Measurements from ENCODE around the gene AR.
"Not testable (repeated sequence)": the region's sequence is repeated elsewhere in the genome, so short reads cannot be mapped to it uniquely, and the experiment has no call there.

The AR gene

DNA sequence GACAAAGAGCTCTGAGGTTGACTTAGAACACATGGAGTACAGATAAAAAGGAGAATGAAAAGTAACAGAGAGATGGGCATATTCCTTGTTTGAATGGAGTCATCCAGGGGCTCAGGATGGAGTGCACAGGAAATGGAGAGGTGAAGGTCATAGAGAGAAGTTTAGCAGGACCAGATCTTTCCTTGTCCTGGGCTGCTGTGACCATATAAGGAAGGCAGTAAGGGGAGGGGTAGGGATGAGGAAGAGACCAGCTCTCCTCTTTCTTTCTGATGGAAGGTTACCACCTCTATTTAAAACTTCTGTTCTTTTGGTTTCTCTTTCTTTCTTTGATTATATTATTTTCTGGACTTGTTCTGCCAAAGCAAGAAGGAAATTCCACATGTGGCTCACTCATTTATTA is 27.0 kb downstream of the AR start:
- DNase-seq: no peak

DNA sequence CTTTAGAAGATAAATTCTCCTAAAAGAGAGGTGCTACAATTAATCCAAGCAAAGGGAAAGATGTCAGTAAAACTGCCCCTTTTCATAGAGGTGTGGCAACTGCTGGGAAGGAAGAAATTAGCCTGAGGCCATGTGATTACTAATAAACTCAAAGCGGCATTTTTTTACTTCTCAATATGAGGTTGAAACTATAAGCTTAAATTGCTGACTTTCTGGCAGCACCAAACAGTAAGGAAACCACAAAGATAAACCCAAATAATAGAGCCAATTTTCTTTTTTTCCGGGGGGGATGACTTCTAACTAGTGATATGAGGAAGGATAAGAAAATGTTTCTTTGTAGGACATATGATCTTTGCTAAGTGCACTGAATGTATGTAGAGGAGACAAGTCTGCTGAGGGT is 30.9 kb downstream of the AR start:
- DNase-seq: no peak

DNA sequence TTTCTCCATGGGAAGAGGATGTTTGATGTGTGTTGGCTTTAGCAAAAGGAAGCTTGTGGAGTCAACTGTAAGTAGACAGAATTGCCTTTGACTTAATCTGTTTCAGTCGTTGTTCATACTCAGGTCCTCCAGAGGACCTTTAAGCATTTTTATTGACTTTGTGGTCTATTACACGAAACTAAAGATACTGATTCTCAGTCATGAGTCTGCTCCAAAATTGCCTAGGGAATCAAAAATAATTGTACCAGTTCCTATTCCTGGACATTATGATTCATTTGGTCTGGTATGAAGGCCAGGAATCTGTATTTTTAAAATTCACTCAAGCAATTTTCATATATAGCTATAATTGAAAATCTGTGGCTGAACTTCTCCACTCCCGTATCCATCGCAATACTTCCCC is 38.6 kb downstream of the AR start:
- no peak for DNase-seq

DNA sequence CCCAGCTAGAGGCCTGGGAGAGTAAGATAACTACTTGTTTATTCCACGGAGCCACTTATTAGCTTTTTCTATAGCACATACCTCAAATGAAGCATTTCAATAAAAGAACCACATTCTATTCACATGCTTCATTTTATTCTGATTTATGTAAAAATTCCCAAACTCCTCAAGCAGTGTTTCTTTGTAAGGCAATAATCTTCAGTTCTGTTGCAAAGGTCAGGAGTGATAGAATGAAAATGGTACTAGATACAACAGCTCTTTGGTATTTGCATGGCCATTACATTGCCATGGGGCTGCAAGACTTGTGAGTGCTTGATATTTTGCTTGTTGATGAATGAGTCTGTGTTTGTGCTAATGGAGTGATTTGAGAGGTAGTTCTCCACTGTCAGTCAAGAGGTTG is 39.4 kb downstream of the AR start:
- no peak for DNase-seq

DNA sequence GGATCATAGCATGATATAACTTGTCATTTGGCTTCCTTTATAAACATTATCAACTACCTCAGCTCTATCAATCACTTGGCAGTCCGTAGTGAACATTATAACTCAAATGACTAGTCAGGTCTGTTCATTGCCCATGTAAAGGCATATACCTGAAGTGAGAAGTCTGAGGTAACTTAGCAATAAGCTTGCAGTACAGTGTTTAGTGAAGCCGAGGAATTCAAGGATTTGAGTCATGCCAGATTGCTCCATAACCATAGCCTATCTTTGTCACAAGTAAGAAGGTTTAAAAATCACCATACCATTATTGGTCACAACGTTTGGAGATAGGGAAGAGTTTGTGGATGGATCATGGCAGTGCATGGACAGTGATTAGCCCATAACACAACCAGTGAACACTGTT is 41.6 kb downstream of the AR start:
- DNase-seq: no peak

DNA sequence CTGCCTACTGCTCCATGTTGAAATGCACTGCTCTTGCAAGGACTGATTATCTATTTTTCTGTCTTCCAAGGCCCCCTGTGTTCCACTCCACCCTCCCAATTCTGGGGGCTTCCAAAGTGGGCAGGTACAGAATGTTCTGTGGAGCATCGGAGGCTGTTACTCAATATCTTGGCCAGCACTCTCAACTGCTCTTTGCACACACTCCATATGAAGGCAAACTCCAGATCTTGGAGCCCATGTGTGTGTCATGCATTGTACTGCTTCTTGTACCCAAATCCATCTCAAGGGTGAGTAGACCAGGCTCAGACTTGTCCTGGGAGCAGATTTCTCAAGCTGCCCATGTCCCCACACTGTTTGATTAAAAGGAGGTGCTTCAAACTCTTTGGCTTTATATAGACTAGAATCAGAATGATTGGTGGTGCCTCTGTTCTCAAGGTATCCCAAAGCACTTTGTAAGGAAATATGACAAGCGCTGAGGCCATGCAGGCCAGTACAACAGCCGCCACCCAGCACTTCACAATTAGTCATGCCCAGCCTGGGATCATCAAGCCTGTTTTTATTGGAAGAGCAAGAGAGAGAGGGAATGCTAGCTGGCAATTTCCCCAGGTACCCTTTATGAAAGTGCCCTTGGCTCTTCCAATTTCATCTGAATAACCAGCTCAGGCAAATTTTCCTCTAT is 44.3 kb downstream of the AR start:
- no peak for DNase-seq

DNA sequence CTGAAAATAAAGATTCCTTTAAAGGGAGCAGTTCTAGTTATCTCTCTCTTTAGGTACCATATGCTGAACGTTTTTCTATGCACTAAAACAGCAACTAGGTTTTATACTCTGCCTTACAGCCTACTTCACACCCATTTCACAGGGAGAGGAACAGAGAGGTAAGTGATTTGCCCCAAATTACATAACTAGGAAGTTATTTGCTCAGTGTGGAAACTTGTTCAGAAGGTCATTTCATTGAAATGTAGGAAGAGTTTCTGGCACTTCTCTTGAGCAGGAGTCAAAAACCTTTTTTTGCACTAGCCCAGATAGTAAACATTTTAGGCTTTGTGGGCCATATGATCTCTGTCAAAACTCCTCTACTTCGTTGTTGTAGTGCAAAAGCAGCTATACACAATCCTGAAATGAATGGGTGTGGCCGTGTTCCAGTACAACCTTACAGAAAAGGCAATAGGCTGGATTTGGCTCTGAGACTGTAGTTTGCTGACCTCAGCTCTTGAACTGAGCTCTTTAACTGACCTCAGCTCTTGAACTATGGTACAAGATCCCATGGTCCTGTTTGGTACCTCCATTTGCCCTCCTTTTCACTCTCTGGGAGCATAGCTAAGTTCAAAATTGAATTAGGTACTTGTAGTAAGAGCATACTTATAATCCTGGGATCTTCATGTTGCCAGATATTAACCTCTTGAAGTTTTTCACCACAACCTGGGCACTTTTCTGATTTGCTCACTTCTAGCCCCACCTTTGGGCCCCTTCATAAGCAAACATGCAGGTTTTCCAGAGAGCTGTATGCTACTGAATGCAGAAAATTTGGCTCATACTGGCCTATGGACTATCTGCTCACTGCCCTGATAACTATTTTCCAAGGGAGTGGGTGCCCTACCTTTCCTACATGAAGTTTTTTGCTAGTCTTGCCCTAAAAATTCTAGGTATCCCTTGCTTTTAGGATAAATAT is 53.3 kb downstream of the AR start:
- DNase-seq: no peak

DNA sequence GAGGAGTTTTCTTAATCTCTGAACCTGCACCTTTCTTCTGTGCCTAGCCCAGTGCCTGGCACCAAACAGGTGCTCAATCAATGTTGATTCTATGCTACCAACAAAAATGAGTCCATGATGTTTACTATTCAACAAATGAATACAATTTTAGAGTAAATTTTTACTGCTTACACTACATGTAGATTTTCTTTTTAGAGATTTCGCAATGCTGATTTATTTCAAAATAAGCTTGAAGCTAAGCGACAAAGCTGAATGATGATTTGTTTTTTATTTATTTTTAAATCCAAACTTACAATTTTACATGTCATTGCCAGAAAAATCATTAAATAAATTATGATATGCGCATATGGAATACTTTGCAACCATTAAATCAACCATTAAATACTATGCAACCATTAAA is 55.7 kb downstream of the AR start:
- no peak for DNase-seq

DNA sequence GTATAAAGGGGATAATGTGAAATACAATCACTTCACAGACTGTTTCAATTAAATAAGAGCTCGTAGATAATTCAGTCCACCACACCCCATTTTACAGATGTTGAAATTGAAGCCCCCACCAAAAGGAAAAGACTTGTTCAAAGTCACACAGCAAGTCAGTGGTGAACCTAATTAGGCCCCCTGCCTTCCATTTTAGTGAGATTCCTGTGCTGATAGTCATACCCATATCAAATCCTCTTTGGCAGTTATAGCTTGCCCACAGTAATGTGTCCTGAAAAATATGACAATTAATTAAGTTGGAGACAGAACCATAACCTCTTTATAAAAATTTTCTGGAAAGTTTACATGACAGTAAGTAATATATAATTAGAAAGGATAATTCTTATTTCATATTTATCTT is 58.0 kb downstream of the AR start:
- no peak for DNase-seq

DNA sequence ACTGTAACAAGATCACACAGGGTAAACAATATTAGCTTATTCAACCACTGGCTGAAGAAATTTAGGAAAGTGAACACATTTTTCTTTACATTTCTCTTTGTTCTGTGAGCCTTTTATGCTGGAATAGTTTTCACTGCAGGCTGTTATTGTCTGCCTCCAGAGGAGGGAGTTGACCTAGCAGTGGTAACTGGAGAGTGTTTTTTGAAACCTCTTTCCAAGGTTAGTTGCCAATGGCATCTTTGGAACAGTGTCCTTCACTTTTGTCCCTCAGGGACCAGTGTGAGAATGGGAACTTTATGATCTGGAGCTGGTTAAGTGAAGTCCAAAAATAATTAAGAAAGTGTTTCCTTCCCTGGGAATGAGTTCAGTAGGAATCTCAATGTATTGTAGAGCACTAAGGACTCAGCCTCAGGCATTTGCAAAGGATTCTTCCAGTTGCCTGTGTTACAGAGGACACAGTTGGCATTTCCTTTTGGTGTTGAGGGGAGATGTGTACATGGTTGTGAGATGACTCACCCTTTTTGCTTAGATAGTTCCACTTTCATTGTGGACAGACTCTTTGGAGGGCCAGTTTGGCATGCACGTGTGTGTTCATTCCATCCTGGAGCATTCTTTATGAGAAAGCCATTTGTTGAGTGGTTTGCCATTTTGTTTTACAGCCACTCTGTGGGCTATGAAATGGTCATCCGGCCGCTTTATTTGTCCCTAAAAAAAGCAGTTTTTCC is 61.3 kb downstream of the AR start:
- DNase-seq: no peak

DNA sequence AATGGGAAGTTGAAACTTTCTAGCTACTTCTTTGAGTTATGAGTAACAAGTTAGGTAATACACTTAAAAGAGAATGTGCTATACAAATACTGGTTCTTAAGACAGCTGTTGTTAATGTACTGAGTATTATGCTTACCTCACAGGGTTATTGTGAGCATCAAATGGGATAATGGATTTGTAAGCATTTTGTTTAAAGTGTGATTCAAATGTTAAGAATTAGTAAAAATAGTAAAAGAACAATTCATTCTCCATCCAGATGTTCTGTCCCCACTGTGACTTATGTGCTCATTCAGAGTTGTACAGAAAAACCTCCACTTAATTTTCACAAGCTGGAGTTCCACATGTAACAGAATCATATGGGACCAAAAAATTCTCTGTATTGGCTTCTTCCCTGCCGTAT is 63.6 kb downstream of the AR start:
- no peak for DNase-seq

DNA sequence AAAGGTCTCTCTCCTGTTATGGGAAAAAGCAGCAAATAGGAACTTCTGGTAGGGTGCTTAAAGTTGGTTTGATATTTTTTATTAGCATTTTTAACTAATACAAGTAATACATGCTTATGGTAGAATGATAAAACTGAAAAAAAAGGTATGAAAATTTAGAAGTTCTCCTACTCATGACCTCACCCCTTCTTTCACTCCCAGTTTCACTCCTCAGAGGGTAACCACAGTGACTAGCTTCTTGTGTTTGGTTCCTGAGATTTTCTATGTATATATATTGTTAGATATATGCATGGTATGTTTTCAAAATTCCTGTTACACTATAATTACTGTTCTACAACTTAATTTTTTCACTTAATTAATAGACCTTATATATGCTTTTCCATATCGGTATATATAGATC is 66.5 kb downstream of the AR start:
- DNase-seq: no peak

DNA sequence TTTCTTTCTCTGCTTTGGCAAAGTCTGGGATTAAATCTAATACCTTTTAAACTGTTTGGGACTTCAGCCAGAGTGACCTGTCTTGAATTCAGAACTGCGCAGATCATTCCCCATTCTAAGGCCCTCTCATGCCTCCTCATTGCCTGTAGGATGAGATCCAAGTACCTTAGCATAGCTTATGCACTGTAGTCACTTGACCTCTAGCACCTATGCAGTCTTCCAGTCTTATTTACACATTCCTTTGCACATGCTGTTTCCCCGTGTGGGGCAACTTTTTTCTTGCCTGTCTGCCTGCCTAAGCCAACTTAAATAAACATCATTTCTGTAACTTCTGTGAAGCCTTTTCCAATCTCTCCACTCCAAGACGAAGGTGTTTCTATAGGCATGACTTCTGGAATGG is 68.4 kb downstream of the AR start:
- DNase-seq: no peak

DNA sequence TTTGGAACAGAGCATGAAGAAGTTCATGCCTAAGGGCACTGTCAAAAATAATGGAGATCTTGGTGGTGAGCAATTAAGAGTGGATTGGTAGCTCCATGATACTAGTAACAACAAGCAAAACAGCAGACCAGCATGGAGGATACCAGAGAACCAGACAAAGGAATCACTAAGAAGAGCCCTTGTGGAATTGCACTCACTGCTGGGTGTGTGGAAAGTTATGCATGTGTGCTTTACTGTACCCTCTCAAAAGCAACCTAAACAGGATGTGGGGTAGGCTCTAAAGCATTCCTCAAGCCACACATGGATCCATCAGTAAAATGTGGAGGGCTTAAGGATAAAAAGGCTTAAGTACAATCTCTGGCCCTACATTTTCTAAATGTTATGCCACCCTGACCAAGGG is 69.5 kb downstream of the AR start:
- DNase-seq: no peak

DNA sequence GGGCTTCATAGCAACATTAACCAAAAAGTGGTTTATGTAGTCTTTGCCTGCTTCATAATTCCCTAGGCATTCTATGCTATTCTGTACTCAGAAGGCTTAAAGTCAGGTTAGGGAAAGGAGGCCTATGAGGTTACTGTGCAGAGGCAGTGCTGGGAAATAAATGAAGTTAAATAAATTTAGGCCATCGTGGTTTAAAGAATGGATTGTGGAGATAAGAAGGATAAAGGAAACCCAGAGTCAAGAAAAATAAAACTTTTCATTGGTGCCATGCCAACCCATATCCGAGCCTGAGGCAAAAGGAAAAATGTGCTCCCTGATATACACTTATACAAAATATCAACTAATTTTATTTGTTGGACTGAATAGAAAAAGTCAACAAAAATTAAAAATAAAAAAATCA is 70.2 kb downstream of the AR start:
- no peak for DNase-seq

DNA sequence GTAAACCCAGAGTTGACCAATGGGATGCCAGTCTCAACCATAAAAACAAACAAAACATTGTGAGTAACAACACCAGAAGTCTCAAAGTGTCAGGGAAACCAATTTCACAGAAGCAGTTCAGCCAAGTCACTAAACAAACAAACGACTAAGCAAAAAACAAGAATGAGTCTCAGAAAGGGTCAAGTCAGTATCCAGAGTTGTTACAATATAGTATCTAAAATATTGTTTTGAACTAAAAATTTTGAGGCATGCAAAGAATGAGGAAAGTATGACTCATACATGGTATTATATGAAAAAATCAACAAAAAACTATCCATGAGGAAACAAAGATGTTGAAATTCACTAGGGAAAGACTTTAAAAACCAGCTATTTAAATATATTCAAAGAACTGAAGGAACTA is 70.6 kb downstream of the AR start:
- DNase-seq: no peak

DNA sequence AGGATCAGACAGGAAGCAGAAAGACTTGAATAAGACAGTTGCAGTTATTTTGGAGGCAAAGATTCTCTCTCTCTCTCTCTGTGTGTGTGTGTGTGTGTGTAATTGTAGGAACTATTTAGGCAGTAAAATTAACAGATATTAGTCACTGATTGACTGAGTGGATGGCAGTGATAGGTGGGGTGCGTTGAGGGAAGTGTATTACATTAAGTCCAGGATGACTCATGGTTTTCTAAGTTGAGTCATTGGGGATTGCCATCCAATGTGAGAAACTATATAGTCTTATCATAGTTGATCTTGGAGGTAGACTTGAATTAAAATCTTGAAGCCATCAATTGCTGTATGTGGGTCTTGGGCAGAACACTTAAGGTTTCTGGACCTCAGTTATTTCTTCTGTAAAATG is 75.4 kb downstream of the AR start:
- DNase-seq: no peak

DNA sequence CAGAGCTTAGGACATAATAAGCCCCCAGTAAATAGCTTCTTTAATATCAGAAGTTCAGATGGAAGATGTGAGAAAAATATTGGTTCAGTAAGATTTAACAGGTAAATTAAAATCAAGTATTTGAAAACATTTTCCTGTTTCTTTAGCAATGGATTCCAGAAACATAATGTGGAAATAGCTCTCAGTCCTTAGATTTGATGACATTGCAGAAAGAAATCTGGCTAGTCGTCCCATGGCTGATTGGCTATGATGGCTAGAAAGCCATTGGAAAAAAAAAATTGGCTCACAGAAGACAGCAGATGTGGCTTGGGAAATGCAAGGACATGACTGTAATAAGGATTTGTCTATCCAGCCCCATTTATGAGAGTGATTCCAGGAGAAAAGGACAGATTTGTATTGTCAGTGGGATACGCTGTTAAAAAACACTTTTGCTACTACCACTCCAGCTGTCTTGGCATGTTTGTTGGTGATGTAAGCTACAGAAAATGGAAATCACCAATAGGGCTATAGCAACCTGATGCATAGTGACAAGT is 78.3 kb downstream of the AR start:
- DNase-seq: no peak

DNA sequence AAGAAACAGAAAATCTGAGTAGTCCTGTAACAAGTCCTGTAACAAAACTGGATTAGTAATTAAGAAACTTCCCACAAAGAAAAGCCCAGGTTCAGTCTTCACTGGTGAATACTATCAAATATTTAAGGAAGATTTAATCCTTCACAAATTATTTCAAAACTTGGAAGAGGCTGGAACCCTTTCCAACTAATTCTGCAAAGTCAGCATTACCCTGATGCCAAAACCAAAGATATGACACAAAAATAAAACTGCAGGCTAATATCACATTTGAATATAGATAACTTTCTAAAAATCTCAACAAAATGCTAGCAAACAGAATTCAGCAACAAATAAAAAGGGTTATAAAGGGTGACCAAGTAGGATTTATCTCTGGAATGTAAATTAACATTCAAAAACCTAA is 80.5 kb downstream of the AR start:
- DNase-seq: no peak

DNA sequence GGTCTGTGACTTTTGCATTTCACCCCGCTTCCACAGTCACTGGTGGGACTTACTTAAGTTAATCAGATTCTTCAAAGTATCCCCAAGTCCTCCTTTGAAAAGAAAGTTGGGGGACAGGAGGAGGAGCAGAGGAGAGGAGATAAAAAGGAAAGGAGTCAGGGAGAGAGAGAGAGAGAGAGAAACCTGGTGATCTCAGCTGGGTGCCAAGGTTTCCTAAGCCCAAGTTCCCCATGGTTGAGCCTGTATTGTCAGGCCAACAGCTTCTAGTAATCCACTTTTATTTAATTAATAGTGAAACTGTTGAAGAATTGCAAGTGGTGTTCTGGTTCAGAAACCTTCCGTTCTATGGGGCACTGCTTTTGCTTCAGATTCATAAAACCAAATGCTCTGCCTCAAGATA is 91.6 kb downstream of the AR start:
- no peak for DNase-seq

DNA sequence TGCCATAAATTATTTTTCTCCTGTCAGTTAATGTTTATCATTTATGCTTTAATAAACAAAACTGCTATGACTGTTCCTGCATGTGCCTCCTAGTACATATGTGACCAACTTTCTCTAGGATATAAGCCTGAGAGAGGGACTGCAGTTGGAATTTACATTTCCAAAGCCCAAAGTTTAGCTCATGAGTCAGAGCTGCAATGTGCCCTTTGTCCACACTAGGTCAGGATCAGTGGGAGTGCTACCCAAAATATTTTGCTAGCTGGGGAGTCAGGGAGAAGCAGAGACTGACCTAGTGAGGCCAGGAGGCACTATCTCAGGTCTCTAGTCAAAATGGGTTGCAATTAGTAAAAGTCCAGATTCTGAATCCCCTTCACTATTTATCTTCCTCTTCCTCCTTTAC is 92.7 kb downstream of the AR start:
- no peak for DNase-seq

DNA sequence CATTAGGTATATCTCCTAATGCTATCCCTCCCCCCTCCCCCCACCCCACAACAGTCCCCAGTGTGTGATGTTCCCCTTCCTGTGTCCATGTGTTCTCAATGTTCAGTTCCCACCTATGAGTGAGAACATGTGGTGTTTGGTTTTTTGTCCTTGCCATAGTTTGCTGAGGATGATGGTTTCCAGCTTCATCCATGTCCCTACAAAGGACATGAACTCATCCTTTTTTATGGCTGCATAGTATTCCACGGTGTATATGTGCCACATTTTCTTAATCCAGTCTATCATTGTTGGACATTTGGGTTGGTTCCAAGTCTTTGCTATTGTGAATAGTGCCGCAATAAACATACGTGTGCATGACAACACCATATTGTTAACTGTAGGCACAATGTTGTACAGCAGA is 93.5 kb downstream of the AR start:
- not testable (repeated sequence) for DNase-seq

DNA sequence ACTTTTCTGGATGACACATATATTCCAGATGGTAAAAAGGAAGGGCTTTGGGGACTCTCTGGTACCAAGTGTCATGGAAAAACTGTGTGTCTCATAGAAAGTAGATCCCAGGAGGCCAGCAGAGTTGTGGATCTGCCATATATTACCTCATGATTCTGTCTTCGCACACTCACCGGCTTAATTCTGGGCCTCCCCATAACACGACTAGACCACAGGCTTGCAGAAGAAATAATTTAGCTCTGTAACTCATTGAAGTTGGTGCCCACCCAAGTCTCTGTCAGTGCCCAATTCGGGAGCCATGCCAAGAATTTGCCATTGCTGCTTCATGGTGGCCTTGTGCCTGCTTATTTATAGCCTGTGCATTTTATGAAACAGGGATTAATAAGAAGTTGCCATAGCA is 104.5 kb downstream of the AR start:
- no peak for DNase-seq
